GM18951 (cell line): ENCODE measurements around the gene PCDHGC3.

Source experiments
- POLR2A ChIP-seq: IDR thresholded peaks from 4 replicates; pipeline ENCODE4 v1.6.1; 2011; ENCODE audit warnings: mild to moderate bottlenecking; ENCODE audit not compliant: insufficient read length, insufficient read depth; ENCODE audit errors: extremely low read depth
- in situ Hi-C: fragments of 300-500 bp; cut with MboI; formaldehyde crosslinking; loops from one replicate; pipeline ENCODE4 v1.12.0; 2022; ENCODE audit warnings: low sequenced_read_pairs, mixed read lengths, inconsistent platforms; ENCODE audit not compliant: unreplicated experiment

PCDHGC3 gene

DNA sequence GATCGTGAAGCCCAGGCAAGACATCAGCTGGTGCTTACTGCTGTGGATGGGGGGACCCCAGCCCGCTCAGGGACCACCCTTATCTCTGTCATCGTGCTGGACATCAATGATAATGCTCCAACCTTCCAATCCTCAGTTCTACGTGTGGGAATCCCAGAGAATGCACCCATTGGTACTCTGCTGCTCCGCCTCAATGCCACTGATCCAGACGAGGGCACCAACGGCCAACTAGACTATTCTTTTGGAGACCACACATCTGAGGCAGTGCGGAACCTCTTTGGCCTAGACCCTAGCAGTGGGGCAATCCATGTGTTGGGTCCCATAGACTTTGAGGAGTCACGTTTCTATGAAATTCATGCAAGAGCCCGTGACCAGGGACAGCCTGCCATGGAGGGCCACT lies 14.1 kb downstream of the PCDHGC3 start:
- TF ChIP-seq POLR2A: no peak
- in situ Hi-C loops: no loop called here

DNA sequence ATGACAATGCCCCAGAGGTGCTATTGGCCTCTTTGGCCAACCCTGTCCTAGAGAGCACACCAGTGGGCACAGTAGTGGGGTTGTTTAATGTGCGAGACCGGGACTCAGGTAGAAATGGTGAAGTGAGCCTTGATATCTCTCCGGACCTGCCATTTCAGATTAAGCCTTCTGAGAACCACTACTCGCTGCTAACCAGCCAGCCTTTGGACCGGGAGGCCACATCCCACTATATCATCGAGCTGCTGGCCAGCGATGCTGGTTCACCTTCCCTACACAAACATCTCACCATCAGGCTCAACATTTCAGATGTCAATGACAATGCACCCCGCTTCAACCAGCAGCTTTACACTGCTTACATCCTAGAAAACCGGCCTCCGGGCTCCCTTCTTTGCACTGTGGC lies 14.5 kb downstream of the PCDHGC3 start:
- TF ChIP-seq POLR2A: no peak
- in situ Hi-C loops: no loop called here

DNA sequence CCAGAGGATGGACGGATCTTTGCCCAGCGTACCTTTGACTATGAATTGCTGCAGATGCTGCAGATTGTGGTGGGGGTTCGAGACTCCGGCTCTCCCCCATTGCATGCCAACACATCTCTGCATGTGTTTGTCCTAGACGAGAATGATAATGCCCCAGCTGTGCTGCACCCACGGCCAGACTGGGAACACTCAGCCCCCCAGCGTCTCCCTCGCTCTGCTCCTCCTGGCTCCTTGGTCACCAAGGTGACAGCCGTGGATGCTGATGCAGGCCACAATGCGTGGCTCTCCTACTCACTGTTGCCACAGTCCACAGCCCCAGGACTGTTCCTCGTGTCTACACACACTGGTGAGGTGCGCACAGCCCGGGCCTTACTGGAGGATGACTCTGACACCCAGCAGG lies 15.0 kb downstream of the PCDHGC3 start:
- in situ Hi-C loops: no loop called here
- no peak for TF ChIP-seq POLR2A

DNA sequence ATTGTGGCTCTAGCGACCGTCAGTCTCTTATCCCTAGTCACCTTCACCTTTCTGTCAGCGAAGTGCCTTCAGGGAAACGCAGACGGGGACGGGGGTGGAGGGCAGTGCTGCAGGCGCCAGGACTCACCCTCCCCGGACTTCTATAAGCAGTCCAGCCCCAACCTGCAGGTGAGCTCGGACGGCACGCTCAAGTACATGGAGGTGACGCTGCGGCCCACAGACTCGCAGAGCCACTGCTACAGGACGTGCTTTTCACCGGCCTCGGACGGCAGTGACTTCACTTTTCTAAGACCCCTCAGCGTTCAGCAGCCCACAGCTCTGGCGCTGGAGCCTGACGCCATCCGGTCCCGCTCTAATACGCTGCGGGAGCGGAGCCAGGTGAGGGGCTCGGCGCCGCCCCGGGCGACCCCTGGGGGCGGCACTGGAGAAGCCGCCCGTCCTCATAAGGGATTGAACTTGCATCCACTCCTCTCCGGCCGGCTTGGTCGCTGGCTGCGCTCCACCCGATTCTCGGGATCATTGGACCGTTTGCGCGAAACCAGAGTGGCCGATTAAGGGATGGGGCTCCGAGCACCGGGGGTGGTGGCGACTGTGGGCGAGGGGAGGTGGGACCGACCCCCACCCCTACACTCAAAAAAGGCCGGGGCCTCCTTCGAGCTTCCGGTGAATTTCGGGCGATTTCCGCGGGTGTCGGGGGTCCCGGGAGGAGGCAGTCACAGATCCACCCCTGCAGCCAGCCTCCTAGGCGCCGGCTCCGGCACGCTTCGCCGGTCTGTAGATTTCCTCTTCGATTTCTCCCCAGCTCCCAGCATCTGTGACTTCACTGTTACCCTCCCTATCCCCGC lies 15.8 kb downstream of the PCDHGC3 start:
- in situ Hi-C loops: no loop called here
- no peak for TF ChIP-seq POLR2A

DNA sequence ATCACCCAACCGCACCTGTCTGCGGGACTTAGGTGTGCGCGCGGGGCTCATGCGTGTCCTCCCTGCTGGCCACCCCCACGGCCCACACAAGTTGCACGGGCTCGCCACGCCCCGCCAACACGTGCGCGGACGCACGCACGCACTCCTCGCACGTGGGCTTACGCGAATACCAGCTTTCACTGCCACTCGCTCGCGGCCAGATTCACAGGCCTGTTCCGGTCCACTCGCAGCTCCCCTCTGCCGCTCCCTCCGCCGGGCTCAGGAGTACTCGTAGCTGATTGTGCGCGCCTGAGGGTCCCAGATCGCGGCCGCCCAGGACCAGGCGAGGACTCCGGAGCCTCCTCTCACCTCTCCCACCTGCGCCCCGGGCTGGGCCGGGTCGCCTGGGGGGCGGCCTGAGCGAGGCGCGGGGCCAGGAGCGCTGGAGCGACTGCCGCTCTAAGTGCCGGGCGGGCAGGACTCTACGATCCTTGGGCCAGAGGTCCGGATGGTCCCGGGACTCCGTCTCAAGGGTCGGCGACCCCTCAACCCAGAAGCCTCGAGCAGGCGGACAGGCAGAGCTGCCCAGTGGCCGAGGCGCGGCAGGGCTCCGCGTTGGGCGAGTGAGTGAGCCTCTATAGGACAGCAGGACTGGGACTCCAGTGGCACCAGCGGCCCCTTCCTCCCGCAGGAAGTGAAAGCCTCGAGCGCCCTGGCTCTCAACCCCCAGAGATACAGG lies 16.6 kb downstream of the PCDHGC3 start:
- in situ Hi-C loops: no loop called here
- TF ChIP-seq POLR2A: no peak

DNA sequence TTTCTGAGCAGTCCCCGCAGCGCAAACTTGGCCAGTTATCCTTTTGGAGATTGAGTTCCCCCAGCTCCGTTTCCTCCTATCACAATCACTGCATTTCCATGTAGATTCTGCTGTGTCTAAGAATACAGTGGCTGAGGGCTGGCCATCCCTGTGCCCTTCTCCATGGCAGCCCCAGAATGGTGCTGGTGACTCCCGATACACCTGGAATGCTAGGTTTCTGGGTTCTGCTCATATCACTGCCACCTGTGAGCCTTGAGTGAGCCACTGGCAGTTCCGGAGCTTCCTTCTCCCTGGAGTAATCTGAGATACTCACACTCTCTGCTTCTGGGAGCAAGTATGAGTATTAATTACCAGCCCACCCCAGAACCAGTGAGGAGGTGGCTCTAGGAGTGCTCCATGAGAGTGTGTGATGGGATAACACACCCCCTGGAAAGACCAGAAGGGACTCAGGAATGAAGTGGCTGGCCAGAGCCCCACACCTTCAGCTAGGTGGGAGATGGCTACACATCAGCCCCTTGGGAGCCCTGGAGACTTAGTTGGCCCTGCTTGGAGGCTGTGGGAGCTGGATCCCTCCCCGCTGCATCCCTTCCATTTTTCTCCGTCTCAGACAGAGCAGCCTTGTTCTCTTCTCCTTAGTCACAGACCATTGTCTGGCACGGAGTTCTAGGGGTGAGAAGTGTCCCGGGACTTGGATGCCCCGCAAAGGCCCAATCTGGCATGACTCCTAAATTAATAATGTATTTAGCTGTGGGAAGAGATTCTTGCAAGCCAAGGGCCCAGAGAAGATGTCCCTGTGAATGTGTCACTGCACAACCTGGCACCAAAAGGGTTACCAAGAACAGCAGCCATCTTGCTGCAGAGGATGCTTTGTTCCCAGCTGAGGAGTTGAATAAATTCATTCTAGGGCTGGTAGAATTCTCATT lies 18.0 kb downstream of the PCDHGC3 start:
- no peak for TF ChIP-seq POLR2A
- in situ Hi-C loops: no loop called here

DNA sequence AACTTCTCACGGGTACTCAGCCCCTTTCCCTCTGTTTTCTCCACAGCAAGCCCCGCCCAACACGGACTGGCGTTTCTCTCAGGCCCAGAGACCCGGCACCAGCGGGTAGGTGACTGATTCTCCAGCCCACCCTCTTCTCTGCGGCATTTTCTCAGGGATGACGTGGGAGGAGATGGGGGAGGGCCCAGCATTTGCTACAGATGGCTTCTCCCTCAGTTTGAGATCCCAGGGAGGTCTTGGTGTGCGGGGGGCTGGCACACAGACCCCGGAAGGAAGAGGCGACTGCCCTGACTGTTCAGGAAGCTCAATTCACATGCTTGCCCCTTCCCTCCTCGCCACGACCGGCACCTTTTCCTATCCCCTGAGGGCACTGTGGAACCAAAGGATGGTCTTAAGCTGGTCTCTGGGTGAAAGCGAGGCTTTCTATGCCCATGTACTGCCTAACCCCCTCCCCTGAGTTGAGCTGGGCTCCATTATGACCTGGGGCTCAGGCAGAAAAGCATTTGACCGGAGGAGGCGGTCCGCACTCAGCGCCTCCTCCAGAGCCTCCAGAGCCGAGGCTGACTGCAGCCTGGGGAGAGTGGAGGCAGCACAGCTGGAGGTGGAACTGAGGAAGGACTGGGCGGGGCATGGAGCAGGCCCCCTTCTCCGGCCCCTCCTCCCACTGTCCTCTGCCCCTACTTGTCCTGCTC lies 19.1 kb downstream of the PCDHGC3 start:
- no peak for TF ChIP-seq POLR2A
- in situ Hi-C loops: no loop called here

DNA sequence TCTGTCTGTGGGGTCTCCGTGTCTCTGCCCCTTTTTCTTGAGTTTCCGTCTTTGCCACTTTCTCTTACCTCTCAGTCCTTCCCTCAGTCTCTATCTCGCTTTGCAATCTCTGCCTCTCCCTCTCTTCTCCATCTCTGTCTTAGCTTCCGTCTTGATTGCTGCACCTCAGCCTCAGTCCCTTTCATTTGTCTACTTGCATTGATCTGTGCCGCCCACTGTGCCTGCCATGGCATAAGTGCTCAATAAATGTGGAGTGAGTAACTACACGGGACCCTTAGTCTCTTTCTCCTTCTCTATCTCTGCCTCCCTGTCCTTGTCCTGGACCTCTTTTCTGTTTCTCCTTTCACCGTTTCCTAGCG lies 19.7 kb downstream of the PCDHGC3 start:
- no peak for TF ChIP-seq POLR2A
- in situ Hi-C loops: no loop called here

DNA sequence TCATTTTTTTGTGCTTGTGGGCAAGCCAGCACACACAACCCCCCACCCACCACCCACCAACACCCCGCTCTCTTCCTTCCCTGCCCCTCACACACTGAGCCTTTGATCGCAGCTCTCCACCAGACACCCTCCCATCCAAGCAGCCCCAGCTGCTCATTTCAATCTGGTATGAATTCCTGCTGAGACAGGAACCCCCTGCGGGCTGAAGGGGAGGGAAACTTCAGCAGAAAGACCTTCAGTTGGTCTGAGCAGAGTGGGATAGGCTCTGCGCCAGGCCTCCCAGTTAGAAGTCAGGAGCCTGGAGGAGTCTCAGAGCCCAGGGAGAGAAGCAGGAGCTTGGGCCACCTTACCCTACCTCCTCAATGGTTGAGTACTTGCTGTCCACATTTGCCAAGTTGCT lies 20.3 kb downstream of the PCDHGC3 start:
- TF ChIP-seq POLR2A: no peak
- in situ Hi-C loops: no loop called here

DNA sequence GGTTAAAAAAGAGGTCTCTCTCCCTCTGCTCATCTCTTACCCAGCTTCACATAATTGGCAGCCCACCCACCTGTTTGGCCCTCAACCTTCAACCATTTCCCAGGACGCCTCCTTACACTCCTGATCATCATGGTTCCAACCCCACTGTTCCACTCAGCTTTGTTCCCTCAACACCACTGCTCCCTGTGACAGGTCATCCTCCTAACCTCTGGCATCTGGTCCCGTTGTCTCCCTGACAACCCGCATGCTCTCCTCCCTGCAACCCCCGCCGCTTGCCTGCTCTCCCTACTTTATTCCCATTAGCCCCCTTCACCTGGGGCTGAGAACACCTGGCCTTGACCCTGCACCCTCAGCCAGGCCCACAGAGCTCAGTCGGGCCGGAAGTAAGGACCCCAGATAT lies 26.0 kb downstream of the PCDHGC3 start:
- in situ Hi-C loops: no loop called here

DNA sequence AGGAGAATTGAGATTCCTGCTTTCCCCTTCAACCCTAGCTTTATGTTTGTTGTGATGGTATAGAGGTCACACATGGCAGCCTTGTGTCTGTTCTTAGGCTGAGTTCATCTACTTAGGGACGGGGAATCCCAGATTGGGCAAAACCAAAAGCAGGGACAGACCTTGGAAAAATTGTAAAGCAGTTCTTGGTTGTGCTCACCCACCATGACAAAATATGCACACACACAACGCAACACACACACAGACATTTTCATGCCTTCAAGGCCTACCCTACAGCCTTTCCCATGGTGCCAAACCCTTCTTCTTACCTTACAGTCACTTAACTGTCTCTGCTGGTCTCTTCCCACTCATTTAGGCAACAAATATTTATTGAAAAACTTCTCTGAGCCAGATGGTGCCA lies 27.9 kb downstream of the PCDHGC3 start:
- TF ChIP-seq POLR2A: no peak
- in situ Hi-C loops: no loop called here

More for the DNA sequence above, 26.0 kb downstream of the PCDHGC3 start:
- TF ChIP-seq POLR2A: no peak

DNA sequence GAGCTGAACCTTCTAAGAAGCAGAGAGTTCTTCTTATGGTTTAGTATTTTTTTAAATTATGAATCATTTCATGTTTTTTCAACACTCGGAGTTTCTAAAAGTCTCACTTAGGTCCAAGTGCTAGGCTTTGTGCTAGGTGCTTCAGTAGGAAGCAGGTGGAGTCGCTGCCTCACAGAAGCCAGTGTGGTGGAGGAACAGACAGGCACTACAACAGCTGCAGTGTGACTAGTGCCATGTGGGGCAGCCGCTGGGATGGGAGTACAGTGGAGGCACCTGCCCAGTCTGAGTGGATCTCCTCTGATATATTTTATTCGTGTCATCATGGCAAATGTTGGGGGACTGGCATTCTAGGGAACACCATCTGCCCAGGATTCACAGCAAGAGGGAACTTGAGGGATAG lies 28.4 kb downstream of the PCDHGC3 start:
- in situ Hi-C loops: no loop called here
- TF ChIP-seq POLR2A: no peak

DNA sequence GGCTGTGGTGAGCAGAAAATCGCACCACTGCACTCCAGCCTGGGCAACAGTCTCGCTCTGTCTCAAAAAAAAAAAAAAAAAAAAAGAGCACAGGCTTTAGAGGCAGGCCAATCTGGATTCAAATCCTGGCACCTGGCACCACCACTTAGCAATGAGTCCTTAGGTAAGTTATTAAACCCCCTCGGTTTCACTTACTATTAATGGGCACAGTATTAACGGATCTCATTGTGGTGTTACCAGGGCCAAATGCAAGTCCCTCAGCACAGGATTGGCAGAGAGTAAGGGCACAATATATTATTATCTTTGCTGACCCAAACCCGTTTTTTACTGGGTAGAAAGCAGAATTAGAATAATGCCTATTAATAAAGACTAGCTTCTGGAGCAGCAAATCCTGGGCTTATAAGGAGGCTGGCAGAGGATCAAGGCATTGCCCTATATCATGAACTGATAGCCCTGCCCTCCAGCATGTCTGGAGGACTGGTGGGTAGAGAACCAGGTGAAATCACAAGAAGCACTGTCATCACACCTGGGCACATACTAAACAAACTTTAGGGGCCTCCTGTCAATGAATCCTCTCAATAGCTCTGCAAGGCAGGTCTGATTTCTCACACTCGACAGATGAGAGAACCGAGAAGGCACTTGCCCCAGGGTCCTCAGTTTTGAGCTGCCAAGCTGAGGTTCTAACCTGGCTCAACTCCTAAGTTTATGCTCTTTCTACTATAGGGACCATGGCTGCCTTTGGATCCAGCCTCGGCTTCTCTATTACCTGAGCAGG lies 30.8 kb downstream of the PCDHGC3 start:
- no peak for TF ChIP-seq POLR2A
- in situ Hi-C loops: no loop called here
